Peyer's patch (tissue), 4 donors: Measurements from ENCODE around the gene GNE.

Experiments
- CTCF ChIP-seq, 6 experiments: fragments of 450-650 bp in 4 of 6; fragments of 200-600 bp in 2 of 6; sonication (generic) in 1 of 6; IDR thresholded peaks; one replicate each; pipeline ENCODE4 v1.5.1; 2017 to 2019; ENCODE audit warnings: antibody characterized with exemption in 6 of 6, mild to moderate bottlenecking in 3 of 6, moderate library complexity in 1 of 6
- POLR2A ChIP-seq, 2 donors: fragments of 450-650 bp; IDR thresholded peaks; one replicate each; pipeline ENCODE4 v1.5.1; 2017; ENCODE audit warnings: antibody characterized with exemption in 2 of 2, mild to moderate bottlenecking in 2 of 2, moderate library complexity in 2 of 2

GRCh38 chr9:36278243-36278642 lies 20.0 kb upstream of the GNE start:
- TF ChIP-seq POLR2A (IDR thresholded peaks at IDR 0.05): no peak
- no peak for TF ChIP-seq CTCF (IDR thresholded peaks at IDR 0.05)
